ENCODE data around the gene TTLL11. TPM values are rescaled to one million over a fixed set of nuclear protein-coding genes. Genes with fewer than 3 reads are reported as not detected.

TTLL11 gene
- total and polyA plus RNA-seq, 2 experiments from 2014 or later = 0.57 to 1.4 TPM

GRCh38 chr9:121909111-121909510 is 184.0 kb downstream of the TTLL11 start:
- no peaks in the 10 kb centered on the region for H3K27me3 Mint-ChIP-seq (ENCODE audit: insufficient read depth, low read depth, poor library complexity)
- H3F3A ChIP-seq (replicated peaks; ENCODE audit: low read depth) = no peaks in the 10 kb centered on the region
- H2AFZ ChIP-seq = no peak overlapping the region
- H3K4me3 ChIP-seq = no peak overlapping the region
- TF ChIP-seq ETS1 (IDR thresholded peaks at IDR 0.05) = no peak
- no peak for TF ChIP-seq STAT1 (IDR thresholded peaks at IDR 0.05; ENCODE audit: unreplicated experiment)
- no peak for TF ChIP-seq EZH2phosphoT487 (IDR thresholded peaks at IDR 0.05; ENCODE audit: unreplicated experiment)
- no peaks in the 10 kb centered on the region for H3K36me3 Mint-ChIP-seq (ENCODE audit: low read depth)
- no peaks in the 10 kb centered on the region; the same call in 2 of the 3 replicates for H3K9me3 Mint-ChIP-seq
- peaks cover 5% of the 10 kb centered on the region; the same call in 1 of the 2 replicates for H3K9me2 ChIP-seq (ENCODE audit: insufficient read depth)
- DNase-seq (ENCODE audit: low spot score) = no peak
- no peak for ATAC-seq
- H3K4me1 Mint-ChIP-seq = peaks cover 3% of the 10 kb centered on the region; the same call in 2 of the 3 replicates
- H3K4me3 Mint-ChIP-seq = no peak overlapping the region
- no peak overlapping the region for H3K27ac ChIP-seq (ENCODE audit: low read depth)
- H3K27ac Mint-ChIP-seq = no peak overlapping the region
- no peaks in the 10 kb centered on the region for H4K20me1 ChIP-seq (replicated peaks; ENCODE audit: insufficient read depth)
- H3K4me1 ChIP-seq (ENCODE audit: insufficient read depth) = no peaks in the 10 kb centered on the region
- no peaks in the 10 kb centered on the region for H3K27me3 ChIP-seq (ENCODE audit: insufficient read depth)
- no peaks in the 10 kb centered on the region for H3K36me3 ChIP-seq (ENCODE audit: insufficient read depth)
- no peaks in the 10 kb centered on the region for H3K79me2 ChIP-seq (replicated peaks; ENCODE audit: insufficient read depth)
- no peak overlapping the region for H3K4me2 ChIP-seq

GRCh38 chr9:121906074-121906870 is 186.8 kb downstream of the TTLL11 start:
- H3K4me1 ChIP-seq (ENCODE audit: insufficient read depth) = no peaks in the 10 kb centered on the region
- no peak overlapping the region for H3K27ac Mint-ChIP-seq
- no peak overlapping the region for H3K4me2 ChIP-seq
- H3K9me2 ChIP-seq (ENCODE audit: insufficient read depth) = peaks cover 5% of the 10 kb centered on the region; the same call in 1 of the 2 replicates
- no peaks in the 10 kb centered on the region for H3K27me3 Mint-ChIP-seq (ENCODE audit: insufficient read depth, low read depth, poor library complexity)
- peaks cover 3% of the 10 kb centered on the region; the same call in 2 of the 3 replicates for H3K4me1 Mint-ChIP-seq
- ATAC-seq (no peak), DNase-seq (ENCODE audit: low spot score) (no peak)
- H3K36me3 Mint-ChIP-seq (ENCODE audit: low read depth) = no peaks in the 10 kb centered on the region
- no peak overlapping the region for H3K27ac ChIP-seq (ENCODE audit: low read depth)
- H3K79me2 ChIP-seq (replicated peaks; ENCODE audit: insufficient read depth) = no peaks in the 10 kb centered on the region
- H3K36me3 ChIP-seq (ENCODE audit: insufficient read depth) = no peaks in the 10 kb centered on the region
- no peaks in the 10 kb centered on the region for H3K27me3 ChIP-seq (ENCODE audit: insufficient read depth)
- H4K20me1 ChIP-seq (replicated peaks; ENCODE audit: insufficient read depth) = no peaks in the 10 kb centered on the region
- no peak overlapping the region for H3K4me3 ChIP-seq
- H3F3A ChIP-seq (replicated peaks; ENCODE audit: low read depth) = no peaks in the 10 kb centered on the region
- no peak for TF ChIP-seq CREB1 (CRISPR knock-in tag; IDR thresholded peaks at IDR 0.05; ENCODE audit: low read depth)
- TF ChIP-seq POLR2AphosphoS5 (IDR thresholded peaks at IDR 0.05; ENCODE audit: low read depth) = no peak
- TF ChIP-seq EZH2phosphoT487 (IDR thresholded peaks at IDR 0.05; ENCODE audit: unreplicated experiment) = no peak
- no peaks in the 10 kb centered on the region; the same call in 2 of the 3 replicates for H3K9me3 Mint-ChIP-seq
- no peak overlapping the region for H2AFZ ChIP-seq
- no peak overlapping the region for H3K4me3 Mint-ChIP-seq

GRCh38 chr9:121902461-121903135 is 190.5 kb downstream of the TTLL11 start:
- Histone ChIP-seq H3K4me1 (ENCODE audit: insufficient read depth) (no peaks in the 10 kb centered on the region), H3K27ac (ENCODE audit: low read depth) (no peak overlapping the region), H3F3A (replicated peaks; ENCODE audit: low read depth) (no peaks in the 10 kb centered on the region), H3K9me2 (ENCODE audit: insufficient read depth) (no peaks in the 10 kb centered on the region), H4K20me1 (replicated peaks; ENCODE audit: insufficient read depth) (no peaks in the 10 kb centered on the region), H3K27me3 (ENCODE audit: insufficient read depth) (no peaks in the 10 kb centered on the region), H3K36me3 (ENCODE audit: insufficient read depth) (no peaks in the 10 kb centered on the region), H2AFZ (no peak overlapping the region), H3K79me2 (replicated peaks; ENCODE audit: insufficient read depth) (no peaks in the 10 kb centered on the region), H3K4me3 (no peak overlapping the region), H3K4me2 (no peak overlapping the region)
- peaks cover 4% of the 10 kb centered on the region for H3K27me3 Mint-ChIP-seq (ENCODE audit: insufficient read depth, low read depth, poor library complexity)
- DNase-seq (ENCODE audit: low spot score) (no peak), ATAC-seq (no peak)
- H3K9me3 Mint-ChIP-seq = peaks cover 7% of the 10 kb centered on the region
- no peak overlapping the region for H3K27ac Mint-ChIP-seq
- H3K4me1 Mint-ChIP-seq = peaks cover 2% of the 10 kb centered on the region; the same call in 1 of the 3 replicates
- no peaks in the 10 kb centered on the region for H3K36me3 Mint-ChIP-seq (ENCODE audit: low read depth)
- no peak overlapping the region for H3K4me3 Mint-ChIP-seq
- TF ChIP-seq STAT1 (IDR thresholded peaks at IDR 0.05; ENCODE audit: unreplicated experiment) = no peak
